ENCODE results near the gene F2R. TPM values are rescaled to one million over a fixed set of nuclear protein-coding genes. Genes with fewer than 3 reads are reported as not detected.
"Not testable (repeated sequence)": the region's sequence is repeated elsewhere in the genome, so short reads cannot be mapped to it uniquely, and the experiment has no call there.

F2R gene
- total RNA-seq, 3 donors from 2014 or later (not counting 1 experiment from before 2014, with no cell fraction given), result 43.2 to 53.9 (median 50.1) TPM

DNA sequence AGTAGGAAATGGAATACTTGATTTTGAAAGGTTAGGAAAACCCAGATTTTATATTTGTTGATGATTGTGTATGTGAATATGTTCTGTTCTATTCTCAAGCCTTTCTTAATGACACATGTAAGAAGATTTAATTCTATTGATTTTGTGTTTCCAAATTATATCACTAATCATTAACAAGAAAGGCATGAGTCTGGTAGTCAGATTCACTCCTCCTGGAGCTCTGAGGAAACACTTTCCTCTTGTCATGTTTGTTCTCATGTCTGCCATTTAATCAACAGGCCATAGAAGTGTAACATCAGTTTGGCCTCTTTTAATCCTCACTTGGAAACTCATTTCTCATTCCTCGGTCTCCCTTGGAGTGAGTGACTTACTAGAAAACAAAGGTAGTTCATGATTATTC is 40.6 kb upstream of the F2R start:
- no peak overlapping the region for H3K4me3 ChIP-seq (ENCODE audit: low read length)
- no peaks in the 10 kb centered on the region for H3K27me3 ChIP-seq (ENCODE audit: control insufficient read depth, insufficient read depth, low read length)
- H3K4me1 ChIP-seq (ENCODE audit: control insufficient read depth, insufficient read depth, low read length), result no peaks in the 10 kb centered on the region
- Mint-ChIP-seq H3K27ac (peak overlapping the region in 1 of 2 donors; percentile 69), H3K9me3 (no peaks in the 10 kb centered on the region), H3K4me3 (no peak overlapping the region), H3K4me1 (peaks cover 4 to 15% of the 10 kb centered on the region in 2 donors), H3K27me3 (ENCODE audit: low read depth in 2 of 2) (no peaks in the 10 kb centered on the region), H3K36me3 (peaks cover 49% of the 10 kb centered on the region)
- no peak for ATAC-seq
- TF ChIP-seq, protein P1, sequence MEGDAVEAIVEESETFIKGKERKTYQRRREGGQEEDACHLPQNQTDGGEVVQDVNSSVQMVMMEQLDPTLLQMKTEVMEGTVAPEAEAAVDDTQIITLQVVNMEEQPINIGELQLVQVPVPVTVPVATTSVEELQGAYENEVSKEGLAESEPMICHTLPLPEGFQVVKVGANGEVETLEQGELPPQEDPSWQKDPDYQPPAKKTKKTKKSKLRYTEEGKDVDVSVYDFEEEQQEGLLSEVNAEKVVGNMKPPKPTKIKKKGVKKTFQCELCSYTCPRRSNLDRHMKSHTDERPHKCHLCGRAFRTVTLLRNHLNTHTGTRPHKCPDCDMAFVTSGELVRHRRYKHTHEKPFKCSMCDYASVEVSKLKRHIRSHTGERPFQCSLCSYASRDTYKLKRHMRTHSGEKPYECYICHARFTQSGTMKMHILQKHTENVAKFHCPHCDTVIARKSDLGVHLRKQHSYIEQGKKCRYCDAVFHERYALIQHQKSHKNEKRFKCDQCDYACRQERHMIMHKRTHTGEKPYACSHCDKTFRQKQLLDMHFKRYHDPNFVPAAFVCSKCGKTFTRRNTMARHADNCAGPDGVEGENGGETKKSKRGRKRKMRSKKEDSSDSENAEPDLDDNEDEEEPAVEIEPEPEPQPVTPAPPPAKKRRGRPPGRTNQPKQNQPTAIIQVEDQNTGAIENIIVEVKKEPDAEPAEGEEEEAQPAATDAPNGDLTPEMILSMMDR (IDR thresholded peaks at IDR 0.05), result no peak
- intact Hi-C loops (cut with micrococcal nuclease), result no loop called here
- peaks cover 80% of the 10 kb centered on the region for H3K36me3 ChIP-seq (ENCODE audit: control insufficient read depth, insufficient read depth, low read length)
- DNase-seq, result no peak
- H3K9me3 ChIP-seq (ENCODE audit: control insufficient read depth, insufficient read depth, low read length), result no peaks in the 10 kb centered on the region
- no CpG with 5 or more reads among the region's 1 CpG for WGBS (ENCODE audit: insufficient coverage)
- H3K27ac ChIP-seq (ENCODE audit: low read length), result no peak overlapping the region

DNA sequence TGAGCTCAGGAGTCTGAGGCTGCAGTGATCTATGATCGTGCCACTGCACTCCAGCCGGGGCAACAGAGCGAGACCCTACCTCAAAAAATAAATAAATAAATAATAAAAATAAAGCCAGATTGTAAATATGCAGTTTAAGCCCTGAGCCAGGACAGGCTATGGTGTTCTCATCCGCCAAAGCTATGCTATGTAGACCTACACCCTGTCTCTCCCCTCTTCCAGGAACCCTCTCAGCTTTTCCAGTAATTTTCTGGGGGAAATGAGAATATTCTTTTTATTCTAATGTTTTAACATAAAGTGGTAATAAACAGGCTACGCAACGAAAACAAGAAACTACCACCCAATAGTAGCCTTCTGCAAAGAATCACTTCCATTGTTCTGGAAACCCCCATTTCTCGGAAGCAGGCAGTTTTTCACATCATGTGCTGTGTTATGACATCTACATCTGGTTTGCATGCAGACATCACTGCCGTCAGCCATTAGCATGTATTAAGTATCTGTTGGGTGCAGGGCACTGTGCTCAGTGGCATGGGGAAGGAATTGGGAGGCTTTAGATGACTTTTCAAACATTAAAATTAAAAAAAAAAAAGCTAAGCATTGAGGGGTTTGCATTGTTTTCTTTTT is 38.0 kb upstream of the F2R start:
- no peak overlapping the region for H3K27ac Mint-ChIP-seq
- WGBS (ENCODE audit: insufficient coverage), result 98% methylated on average over 4 of the region's 8 CpGs
- Histone ChIP-seq H3K4me3 (ENCODE audit: low read length) (no peak overlapping the region), H3K27me3 (ENCODE audit: control insufficient read depth, insufficient read depth, low read length) (no peaks in the 10 kb centered on the region), H3K36me3 (ENCODE audit: control insufficient read depth, insufficient read depth, low read length) (peaks cover 62% of the 10 kb centered on the region), H3K9me3 (ENCODE audit: control insufficient read depth, insufficient read depth, low read length) (no peaks in the 10 kb centered on the region), H3K4me1 (ENCODE audit: control insufficient read depth, insufficient read depth, low read length) (no peaks in the 10 kb centered on the region), H3K27ac (ENCODE audit: low read length) (no peak overlapping the region)
- H3K4me3 Mint-ChIP-seq, result no peak overlapping the region
- intact Hi-C loops (cut with micrococcal nuclease), result no loop called here
- ATAC-seq, result no peak
- TF ChIP-seq, protein P1 (IDR thresholded peaks at IDR 0.05), result no peak
- H3K4me1 Mint-ChIP-seq, result peaks cover 4 to 21% of the 10 kb centered on the region in 2 donors
- H3K9me3 Mint-ChIP-seq, result no peaks in the 10 kb centered on the region
- no peak for DNase-seq
- H3K36me3 Mint-ChIP-seq, result peaks cover 38% of the 10 kb centered on the region
- no peaks in the 10 kb centered on the region for H3K27me3 Mint-ChIP-seq (ENCODE audit: low read depth in 2 of 2)

DNA sequence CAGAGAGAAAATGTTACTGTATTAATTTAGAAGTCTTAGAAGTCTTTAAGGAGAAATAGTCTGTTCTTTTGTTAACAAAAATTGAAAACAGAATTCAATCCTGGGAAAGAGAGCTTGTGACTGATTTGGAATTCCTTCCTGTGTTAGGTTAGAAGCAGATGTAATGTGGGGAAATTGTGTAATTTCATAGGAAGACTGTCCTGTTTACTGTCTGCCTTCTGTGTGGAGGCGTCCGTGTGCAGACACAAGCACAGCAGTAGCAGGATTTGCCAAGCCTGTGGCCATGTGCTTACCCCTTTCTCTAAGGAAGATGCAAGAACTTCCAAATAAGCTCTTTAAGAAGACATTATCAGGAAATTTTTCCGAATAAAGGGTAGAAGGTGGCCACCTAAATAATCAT is 36.7 kb upstream of the F2R start:
- Mint-ChIP-seq H3K4me3 (no peak overlapping the region), H3K4me1 (peaks cover 8 to 27% of the 10 kb centered on the region in 2 donors), H3K9me3 (no peaks in the 10 kb centered on the region), H3K27ac (peak overlapping the region in 1 of 2 donors; percentile 54), H3K36me3 (peaks cover 38% of the 10 kb centered on the region), H3K27me3 (ENCODE audit: low read depth in 2 of 2) (no peaks in the 10 kb centered on the region)
- no peak for ATAC-seq
- DNase-seq, result no peak
- H3K36me3 ChIP-seq (ENCODE audit: control insufficient read depth, insufficient read depth, low read length), result peaks cover 61% of the 10 kb centered on the region
- 92% methylated on average over 3 of the region's 3 CpGs for WGBS (ENCODE audit: insufficient coverage)
- no peak overlapping the region for H3K4me3 ChIP-seq (ENCODE audit: low read length)
- H3K4me1 ChIP-seq (ENCODE audit: control insufficient read depth, insufficient read depth, low read length), result no peaks in the 10 kb centered on the region
- H3K9me3 ChIP-seq (ENCODE audit: control insufficient read depth, insufficient read depth, low read length), result no peaks in the 10 kb centered on the region
- intact Hi-C loops (cut with micrococcal nuclease), result no loop called here
- H3K27ac ChIP-seq (ENCODE audit: low read length), result no peak overlapping the region
- no peaks in the 10 kb centered on the region for H3K27me3 ChIP-seq (ENCODE audit: control insufficient read depth, insufficient read depth, low read length)
- TF ChIP-seq, protein P1 (IDR thresholded peaks at IDR 0.05), result no peak

DNA sequence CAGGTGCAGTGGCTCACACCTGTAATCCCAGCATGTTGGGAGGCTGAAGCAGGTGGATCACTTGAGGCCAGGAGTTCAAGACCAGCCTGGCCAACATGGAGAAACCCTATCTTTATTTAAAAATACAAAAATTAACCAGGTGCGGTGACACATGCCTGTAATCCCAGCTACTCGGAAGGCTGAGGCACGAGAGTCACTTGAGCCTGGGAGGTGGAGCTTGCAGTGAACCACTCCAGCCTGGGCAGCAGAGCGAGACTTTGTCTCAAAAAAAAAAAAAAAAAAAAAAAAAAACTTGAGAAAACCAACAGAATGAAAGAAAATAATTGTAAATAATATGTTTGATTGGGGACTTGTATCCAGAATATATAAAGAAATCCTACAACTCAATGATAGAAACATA is 35.1 kb upstream of the F2R start:
- H3K9me3 ChIP-seq (ENCODE audit: control insufficient read depth, insufficient read depth, low read length); H3K27me3 Mint-ChIP-seq (ENCODE audit: low read depth in 2 of 2); H3K27ac ChIP-seq (ENCODE audit: low read length); H3K27me3 ChIP-seq (ENCODE audit: control insufficient read depth, insufficient read depth, low read length); H3K4me1 ChIP-seq (ENCODE audit: control insufficient read depth, insufficient read depth, low read length); H3K4me3 Mint-ChIP-seq; H3K4me3 ChIP-seq (ENCODE audit: low read length); DNase-seq; H3K9me3 Mint-ChIP-seq; intact Hi-C loops (cut with micrococcal nuclease); ATAC-seq: not testable (repeated sequence)
- WGBS (ENCODE audit: insufficient coverage), result 89% methylated on average over 3 of the region's 4 CpGs
- peak overlapping the region; percentile 74 to 78 for H3K27ac Mint-ChIP-seq
- peaks cover 59% of the 10 kb centered on the region for H3K36me3 ChIP-seq (ENCODE audit: control insufficient read depth, insufficient read depth, low read length)
- H3K4me1 Mint-ChIP-seq, result peaks cover 12 to 35% of the 10 kb centered on the region in 2 donors
- peaks cover 37% of the 10 kb centered on the region for H3K36me3 Mint-ChIP-seq
